Activated CD4-positive, alpha-beta memory T cell treated with anti-CD3 and anti-CD28 coated beads, Interleukin-2, amount 10 ng/mL, durations not matched to agents 7 days and 5 days (primary cell): ENCODE data around the gene STX10. TPM values are rescaled to one million over a fixed set of nuclear protein-coding genes. Genes with fewer than 3 reads are reported as not detected.

Source experiments
- CTCF ChIA-PET: fragments of 350-600 bp; sonication (Branson Sonifier 250); formaldehyde crosslinking; loops from one replicate; lab custom pipeline; 2021; ENCODE audit warnings: antibody characterized with exemption, inconsistent platforms; lab: Charles Lee
- POLR2A ChIA-PET: fragments of 350-600 bp; sonication (Branson Sonifier 250); formaldehyde crosslinking; loops from one replicate; lab custom pipeline; 2021; ENCODE audit warnings: antibody characterized with exemption; lab: Charles Lee
- DNase-seq: peaks from one replicate; pipeline ENCODE4 v3.0.0-alpha.2; 2020
- H3K27ac Mint-ChIP-seq: one replicate; pipeline ENCODE4 v1.8.0; 2021; ENCODE audit warnings: mild to moderate bottlenecking, mixed read lengths
- H3K27me3 Mint-ChIP-seq: one replicate; pipeline ENCODE4 v1.8.0; 2021; ENCODE audit warnings: mixed read lengths
- H3K36me3 Mint-ChIP-seq: one replicate; pipeline ENCODE4 v1.8.0; 2021; ENCODE audit warnings: low read depth, mixed read lengths
- H3K4me1 Mint-ChIP-seq: one replicate; pipeline ENCODE4 v1.8.0; 2021; ENCODE audit warnings: mixed read lengths
- H3K4me3 Mint-ChIP-seq: one replicate; pipeline ENCODE4 v1.8.0; 2021; ENCODE audit warnings: mild to moderate bottlenecking, mixed read lengths
- H3K9me3 Mint-ChIP-seq: one replicate; pipeline ENCODE4 v1.8.0; 2021; ENCODE audit warnings: mixed read lengths
- total RNA-seq, 2 experiments: library from RNA; stranded (reverse); gene quantifications; one replicate each; pipeline ENCODE4 v1.2.3, GENCODE V29; 2021

Gene STX10
- total RNA-seq, 2 experiments from 2014 or later = 69.0 to 72.2 TPM

- POLR2A ChIA-PET = interaction anchor here (4.4 to 5.1 kb wide), 2 partner anchors 16 to 18 kb away, joined by 42 to 65 read pairs; partner anchors contain the start of gene NACC1
- Mint-ChIP-seq H3K4me1 (peaks cover 36% of the 10 kb centered on the region), H3K9me3 (no peaks in the 10 kb centered on the region), H3K27ac (no peak overlapping the region), H3K4me3 (no peak overlapping the region), H3K27me3 (no peaks in the 10 kb centered on the region), H3K36me3 (peaks cover 44% of the 10 kb centered on the region)
- CTCF ChIA-PET = no interaction called here
- no peak for DNase-seq
Observed at GRCh38 chr19:13134626-13135025, 15.5 kb downstream of the STX10 start.

GRCh38 chr19:13133241-13133870, 16.8 kb downstream of the STX10 start:
- Mint-ChIP-seq H3K9me3 (no peaks in the 10 kb centered on the region), H3K27me3 (no peaks in the 10 kb centered on the region), H3K27ac (peak overlapping the region; percentile 91), H3K4me1 (peaks cover 39% of the 10 kb centered on the region), H3K4me3 (no peak overlapping the region), H3K36me3 (peaks cover 37% of the 10 kb centered on the region)
- DNase-seq = no peak
- ChIA-PET POLR2A (interaction anchor here (0.9 to 5.1 kb wide), 9 partner anchors 8 to 35 kb away, joined by 3 to 65 read pairs (median 12); partner anchors contain the start of genes IER2, NACC1, STX10 and TRMT1), CTCF (interaction anchor here (0.6 to 2.2 kb wide), 3 partner anchors 14 to 73 kb away, joined by 3 to 13 read pairs (median 5); partner anchors contain the start of genes IER2 and STX10)

GRCh38 chr19:13132471-13133180, 17.5 kb downstream of the STX10 start:
- Mint-ChIP-seq H3K36me3 (peaks cover 34% of the 10 kb centered on the region), H3K9me3 (no peaks in the 10 kb centered on the region), H3K4me3 (peak overlapping the region; percentile 61), H3K27ac (peak overlapping the region; percentile 91), H3K4me1 (peaks cover 45% of the 10 kb centered on the region), H3K27me3 (no peaks in the 10 kb centered on the region)
- ChIA-PET POLR2A (interaction anchor here (0.7 to 5.1 kb wide), 14 partner anchors 9 to 128 kb away, joined by 3 to 65 read pairs (median 9); partner anchors contain the start of genes IER2, NACC1, STX10 and TRMT1), CTCF (interaction anchor here (0.6 to 2.2 kb wide), 9 partner anchors 13 to 167 kb away, joined by 3 to 13 read pairs (median 4); partner anchors contain the start of genes IER2, NACC1 and STX10)
- peak; percentile 78 for DNase-seq

GRCh38 chr19:13130886-13131490, 19.2 kb downstream of the STX10 start:
- peak overlapping the region; percentile 91 for H3K27ac Mint-ChIP-seq
- peaks cover 46% of the 10 kb centered on the region for H3K4me1 Mint-ChIP-seq
- ChIA-PET POLR2A (interaction anchor here (1.2 to 5.1 kb wide), 8 partner anchors 8 to 35 kb away, joined by 3 to 65 read pairs (median 14); partner anchors contain the start of genes IER2, NACC1, STX10 and TRMT1), CTCF (interaction anchor here (1.2 to 2.2 kb wide), 5 partner anchors 12 to 165 kb away, joined by 3 to 13 read pairs (median 4); partner anchors contain the start of genes IER2 and STX10)
- no peaks in the 10 kb centered on the region for H3K27me3 Mint-ChIP-seq
- peaks cover 22% of the 10 kb centered on the region for H3K36me3 Mint-ChIP-seq
- no peak for DNase-seq
- H3K9me3 Mint-ChIP-seq = no peaks in the 10 kb centered on the region
- H3K4me3 Mint-ChIP-seq = no peak overlapping the region

- H3K27me3 Mint-ChIP-seq = no peaks in the 10 kb centered on the region
- DNase-seq = no peak
- ChIA-PET CTCF (interaction anchor here (0.7 to 2.4 kb wide), 2 partner anchors 17 to 164 kb away, joined by 4 to 9 read pairs; no protein-coding TSS in a partner anchor), POLR2A (interaction anchor here (1.0 to 5.1 kb wide), 3 partner anchors 10 to 23 kb away, joined by 3 to 42 read pairs (median 25); partner anchors contain the start of gene NACC1)
- no peaks in the 10 kb centered on the region for H3K9me3 Mint-ChIP-seq
- peaks cover 25% of the 10 kb centered on the region for H3K36me3 Mint-ChIP-seq
- peaks cover 43% of the 10 kb centered on the region for H3K4me1 Mint-ChIP-seq
- H3K4me3 Mint-ChIP-seq = no peak overlapping the region
- no peak overlapping the region for H3K27ac Mint-ChIP-seq
Observed at GRCh38 chr19:13129384-13129783, 20.8 kb downstream of the STX10 start.

GRCh38 chr19:13128583-13128982, 21.6 kb downstream of the STX10 start:
- no peaks in the 10 kb centered on the region for H3K9me3 Mint-ChIP-seq
- H3K36me3 Mint-ChIP-seq = peaks cover 23% of the 10 kb centered on the region
- H3K27me3 Mint-ChIP-seq = no peaks in the 10 kb centered on the region
- ChIA-PET CTCF (interaction anchor here (0.7 to 2.4 kb wide), 3 partner anchors 17 to 455 kb away, joined by 3 to 9 read pairs (median 4); no protein-coding TSS in a partner anchor), POLR2A (interaction anchor here (1.0 to 4.1 kb wide), 2 partner anchors 9 to 24 kb away, joined by 3 to 25 read pairs; partner anchors contain the start of gene NACC1)
- no peak overlapping the region for H3K27ac Mint-ChIP-seq
- DNase-seq = no peak
- peaks cover 41% of the 10 kb centered on the region for H3K4me1 Mint-ChIP-seq
- no peak overlapping the region for H3K4me3 Mint-ChIP-seq

- Mint-ChIP-seq H3K4me1 (peaks cover 40% of the 10 kb centered on the region), H3K27ac (no peak overlapping the region), H3K27me3 (no peaks in the 10 kb centered on the region), H3K36me3 (peaks cover 19% of the 10 kb centered on the region), H3K9me3 (no peaks in the 10 kb centered on the region), H3K4me3 (no peak overlapping the region)
- ChIA-PET POLR2A (interaction anchor here (1.0 to 4.1 kb wide), 2 partner anchors 9 to 24 kb away, joined by 3 to 25 read pairs; partner anchors contain the start of gene NACC1), CTCF (interaction anchor here (0.6 to 2.4 kb wide), 3 partner anchors 14 to 454 kb away, joined by 3 to 9 read pairs (median 3); no protein-coding TSS in a partner anchor)
- no peak for DNase-seq
Observed at GRCh38 chr19:13127811-13128575, 22.2 kb downstream of the STX10 start.

GRCh38 chr19:13127051-13127450, 23.1 kb downstream of the STX10 start:
- ChIA-PET CTCF (interaction anchor here (2.4 kb wide), 1 partner anchor 162 kb away, joined by 9 read pairs; no protein-coding TSS in a partner anchor), POLR2A (interaction anchor here (0.7 to 4.1 kb wide), 2 partner anchors 8 to 25 kb away, joined by 3 to 25 read pairs; partner anchors contain the start of gene NACC1)
- Mint-ChIP-seq H3K27ac (no peak overlapping the region), H3K4me1 (peaks cover 41% of the 10 kb centered on the region), H3K36me3 (peaks cover 14% of the 10 kb centered on the region), H3K9me3 (no peaks in the 10 kb centered on the region), H3K27me3 (no peaks in the 10 kb centered on the region), H3K4me3 (no peak overlapping the region)
- DNase-seq = no peak

- Mint-ChIP-seq H3K27me3 (no peaks in the 10 kb centered on the region), H3K27ac (no peak overlapping the region), H3K36me3 (peaks cover 18% of the 10 kb centered on the region), H3K4me3 (no peak overlapping the region), H3K9me3 (no peaks in the 10 kb centered on the region), H3K4me1 (peaks cover 53% of the 10 kb centered on the region)
- POLR2A ChIA-PET = interaction anchor here (1.4 to 1.5 kb wide), 2 partner anchors 9 to 30 kb away, joined by 7 read pairs; no protein-coding TSS in a partner anchor
- no peak for DNase-seq
- CTCF ChIA-PET = no interaction called here
Observed at GRCh38 chr19:13122980-13123957, 26.9 kb downstream of the STX10 start.

GRCh38 chr19:13122275-13122878, 27.8 kb downstream of the STX10 start:
- ChIA-PET CTCF (no interaction called here), POLR2A (interaction anchor here (1.4 to 1.5 kb wide), 2 partner anchors 10 to 30 kb away, joined by 7 read pairs; no protein-coding TSS in a partner anchor)
- no peaks in the 10 kb centered on the region for H3K27me3 Mint-ChIP-seq
- H3K27ac Mint-ChIP-seq = no peak overlapping the region
- peaks cover 12% of the 10 kb centered on the region for H3K36me3 Mint-ChIP-seq
- H3K4me3 Mint-ChIP-seq = no peak overlapping the region
- peaks cover 46% of the 10 kb centered on the region for H3K4me1 Mint-ChIP-seq
- DNase-seq = no peak
- H3K9me3 Mint-ChIP-seq = no peaks in the 10 kb centered on the region
